Smooth muscle cell of the coronary artery (primary cell): Measurements from ENCODE around the gene PRKG1. TPM values are rescaled to one million over a fixed set of nuclear protein-coding genes. Genes with fewer than 3 reads are reported as not detected.

Experiments used
- total RNA-seq: library from RNA; depleted of rRNA; stranded (reverse); fragments of >200 nt; gene quantifications from 2 replicates; pipeline ENCODE4 v1.2.3, GENCODE V29; 2014; ENCODE audit warnings: low replicate concordance

Gene PRKG1
- total RNA-seq = 24.8 and 76.2 TPM in 2 replicates

GRCh38 chr10:51074238-51075028 lies at the start of gene PRKG1:
TSS of gene PRKG1 (plus strand) at chr10:51074487.

GRCh38 chr10:51699475-51700227 lies 625.4 kb downstream of the PRKG1 start, which contains the start of gene CSTF2T:
TSS of gene CSTF2T (minus strand) at chr10:51699595. CDS start at chr10:51699549, 46 bp downstream.

GRCh38 chr10:52313933-52314821 lies 1239.9 kb downstream of the PRKG1 start, which contains the start of gene DKK1:
TSS of gene DKK1 (plus strand) at chr10:52314281. CDS start at chr10:52314435, 154 bp downstream.

Other genes with a start within 250 kb of the PRKG1 start
- gene A1CF, start 188.9 kb upstream of the PRKG1 start, total RNA-seq = not detected in 2 replicates